Islet of Langerhans (tissue), 1 donor: Measurements from ENCODE around the gene CLEC10A.
"Not testable (repeated sequence)": the region's sequence is repeated elsewhere in the genome, so short reads cannot be mapped to it uniquely, and the experiment has no call there.

Experiments used
- FAIRE-seq: peaks from one replicate; lab custom pipeline; 2011; peaks lifted over from hg19 to GRCh38; lab: Jason Lieb, UNC

CLEC10A gene

GRCh38 chr17:7108560-7108925 is 28.5 kb upstream of the CLEC10A start:
- FAIRE-seq: no peak

GRCh38 chr17:7107795-7108559 is 27.9 kb upstream of the CLEC10A start:
- FAIRE-seq: no peak

GRCh38 chr17:7107012-7107754 is 27.1 kb upstream of the CLEC10A start:
- FAIRE-seq: no peak

GRCh38 chr17:7102421-7102820 is 22.4 kb upstream of the CLEC10A start:
- FAIRE-seq: no peak

- no peak for FAIRE-seq
Observed at GRCh38 chr17:7101531-7101930, 21.5 kb upstream of the CLEC10A start.

- not testable (repeated sequence) for FAIRE-seq
Observed at GRCh38 chr17:7100641-7101379, 20.8 kb upstream of the CLEC10A start.

GRCh38 chr17:7098802-7099459 is 18.9 kb upstream of the CLEC10A start:
- FAIRE-seq: no peak

- FAIRE-seq: no peak
Observed at GRCh38 chr17:7097940-7098339, 17.9 kb upstream of the CLEC10A start.

GRCh38 chr17:7095625-7096024 is 15.6 kb upstream of the CLEC10A start:
- no peak for FAIRE-seq

- FAIRE-seq: no peak
Observed at GRCh38 chr17:7094652-7095019, 14.6 kb upstream of the CLEC10A start.

- not testable (repeated sequence) for FAIRE-seq
Observed at GRCh38 chr17:7091311-7092005, 11.4 kb upstream of the CLEC10A start.

GRCh38 chr17:7089570-7089969 is 9.5 kb upstream of the CLEC10A start:
- not testable (repeated sequence) for FAIRE-seq

- FAIRE-seq: not testable (repeated sequence)
Observed at GRCh38 chr17:7088442-7088841, 8.4 kb upstream of the CLEC10A start.

- no peak for FAIRE-seq
Observed at GRCh38 chr17:7084088-7084487, 4.0 kb upstream of the CLEC10A start.

GRCh38 chr17:7083592-7083991 is 3.5 kb upstream of the CLEC10A start:
- no peak for FAIRE-seq

GRCh38 chr17:7081341-7082062 is 1.5 kb upstream of the CLEC10A start:
- FAIRE-seq: no peak

- no peak for FAIRE-seq
Observed at GRCh38 chr17:7080456-7081041, 498 bp upstream of the CLEC10A start.

GRCh38 chr17:7078711-7079110 is 1.3 kb downstream of the CLEC10A start:
- no peak for FAIRE-seq

- FAIRE-seq: no peak
Observed at GRCh38 chr17:7077911-7078546, 2.0 kb downstream of the CLEC10A start.

- no peak for FAIRE-seq
Observed at GRCh38 chr17:7074931-7075330, 5.1 kb downstream of the CLEC10A start.
